ENCODE results near the gene AGL. TPM values are rescaled to one million over a fixed set of nuclear protein-coding genes. Genes with fewer than 3 reads are reported as not detected.
"Not testable (repeated sequence)": the region's sequence is repeated elsewhere in the genome, so short reads cannot be mapped to it uniquely, and the experiment has no call there.

AGL gene
- total RNA-seq, 1 donor from 2014 or later = 23.4 TPM

DNA sequence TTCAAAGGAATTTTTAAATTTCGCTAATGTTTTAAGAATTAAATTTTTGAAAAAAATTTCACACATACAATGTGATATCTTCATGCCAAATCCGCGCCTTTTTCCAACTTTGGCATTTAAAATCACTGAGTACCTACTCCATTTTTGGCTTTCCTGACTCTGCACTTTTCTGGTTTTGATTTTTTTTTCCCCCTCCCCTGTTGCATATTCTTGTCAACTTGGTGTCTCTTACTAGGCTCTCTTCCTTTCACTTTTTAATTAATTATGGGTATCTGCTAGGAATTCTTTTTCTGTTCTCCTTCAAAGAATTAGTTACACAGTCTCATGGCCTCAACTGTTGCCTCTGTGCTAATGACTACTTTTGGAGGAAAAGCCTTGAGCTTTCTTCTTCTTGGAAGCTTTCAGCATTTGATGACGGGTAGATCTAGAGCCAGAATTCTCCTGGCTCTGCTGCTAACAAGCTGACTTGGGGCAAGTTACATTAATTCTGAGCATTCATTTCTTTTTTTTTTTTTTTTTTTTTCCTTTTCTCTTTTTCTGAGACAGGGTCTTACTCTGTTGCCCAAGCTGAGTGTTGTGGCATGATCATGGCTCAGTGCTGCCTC lies 1.8 kb downstream of the AGL start:
- Histone ChIP-seq H3K36me3 (no peaks in the 10 kb centered on the region), H4K20me1 (ENCODE audit: low read depth) (no peaks in the 10 kb centered on the region), H3K4me1 (peaks cover 11% of the 10 kb centered on the region), H3K27ac (no peak overlapping the region), H3K27me3 (no peaks in the 10 kb centered on the region), H3K79me2 (ENCODE audit: low read depth) (peaks cover 11% of the 10 kb centered on the region), H3K9me3 (ENCODE audit: low read depth) (no peaks in the 10 kb centered on the region), H3K9ac (no peak overlapping the region), H2AFZ (replicated peaks) (no peak overlapping the region), H3K4me3 (peak overlapping the region; percentile 71), H3F3A (ENCODE audit: low read depth) (peaks cover 19% of the 10 kb centered on the region), H3K4me2 (peak overlapping the region; percentile 87)
- Mint-ChIP-seq H3K9me3 (peaks cover 4% of the 10 kb centered on the region), H3K4me3 (peak overlapping the region; percentile 61), H3K27ac (no peak overlapping the region), H3K36me3 (peaks cover 9% of the 10 kb centered on the region), H3K4me1 (peaks cover 21% of the 10 kb centered on the region), H3K27me3 (ENCODE audit: insufficient read depth, low read depth) (peaks cover 3% of the 10 kb centered on the region)
- DNase-seq (ENCODE audit: low spot score) = no peak
- TF ChIP-seq EZH2phosphoT487 (IDR thresholded peaks at IDR 0.05) (no peak), EZH2 (IDR thresholded peaks at IDR 0.05) (no peak)
- TF ChIP-seq, protein P1, sequence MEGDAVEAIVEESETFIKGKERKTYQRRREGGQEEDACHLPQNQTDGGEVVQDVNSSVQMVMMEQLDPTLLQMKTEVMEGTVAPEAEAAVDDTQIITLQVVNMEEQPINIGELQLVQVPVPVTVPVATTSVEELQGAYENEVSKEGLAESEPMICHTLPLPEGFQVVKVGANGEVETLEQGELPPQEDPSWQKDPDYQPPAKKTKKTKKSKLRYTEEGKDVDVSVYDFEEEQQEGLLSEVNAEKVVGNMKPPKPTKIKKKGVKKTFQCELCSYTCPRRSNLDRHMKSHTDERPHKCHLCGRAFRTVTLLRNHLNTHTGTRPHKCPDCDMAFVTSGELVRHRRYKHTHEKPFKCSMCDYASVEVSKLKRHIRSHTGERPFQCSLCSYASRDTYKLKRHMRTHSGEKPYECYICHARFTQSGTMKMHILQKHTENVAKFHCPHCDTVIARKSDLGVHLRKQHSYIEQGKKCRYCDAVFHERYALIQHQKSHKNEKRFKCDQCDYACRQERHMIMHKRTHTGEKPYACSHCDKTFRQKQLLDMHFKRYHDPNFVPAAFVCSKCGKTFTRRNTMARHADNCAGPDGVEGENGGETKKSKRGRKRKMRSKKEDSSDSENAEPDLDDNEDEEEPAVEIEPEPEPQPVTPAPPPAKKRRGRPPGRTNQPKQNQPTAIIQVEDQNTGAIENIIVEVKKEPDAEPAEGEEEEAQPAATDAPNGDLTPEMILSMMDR (IDR thresholded peaks at IDR 0.05) = no peak

DNA sequence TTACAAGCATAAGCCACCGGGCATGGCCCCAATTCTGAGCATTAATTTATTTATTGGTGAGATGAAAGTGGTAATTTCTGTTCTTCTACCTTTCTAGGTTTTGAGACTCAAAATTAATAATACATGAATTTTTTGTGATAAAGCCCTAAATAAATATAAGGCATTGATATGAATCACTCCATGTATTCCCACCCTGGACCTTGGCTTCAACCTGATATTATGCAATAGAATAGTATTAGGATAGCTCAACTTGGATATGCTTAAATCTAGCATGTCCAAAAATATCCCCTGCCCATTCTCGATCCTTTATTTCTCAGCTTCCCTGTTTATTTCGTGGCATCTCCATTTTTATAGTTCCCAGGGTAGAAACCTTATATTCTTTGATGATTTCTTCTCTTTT lies 2.5 kb downstream of the AGL start:
- H3K27me3 ChIP-seq = no peaks in the 10 kb centered on the region
- peaks cover 3% of the 10 kb centered on the region for H3K27me3 Mint-ChIP-seq (ENCODE audit: insufficient read depth, low read depth)

DNA sequence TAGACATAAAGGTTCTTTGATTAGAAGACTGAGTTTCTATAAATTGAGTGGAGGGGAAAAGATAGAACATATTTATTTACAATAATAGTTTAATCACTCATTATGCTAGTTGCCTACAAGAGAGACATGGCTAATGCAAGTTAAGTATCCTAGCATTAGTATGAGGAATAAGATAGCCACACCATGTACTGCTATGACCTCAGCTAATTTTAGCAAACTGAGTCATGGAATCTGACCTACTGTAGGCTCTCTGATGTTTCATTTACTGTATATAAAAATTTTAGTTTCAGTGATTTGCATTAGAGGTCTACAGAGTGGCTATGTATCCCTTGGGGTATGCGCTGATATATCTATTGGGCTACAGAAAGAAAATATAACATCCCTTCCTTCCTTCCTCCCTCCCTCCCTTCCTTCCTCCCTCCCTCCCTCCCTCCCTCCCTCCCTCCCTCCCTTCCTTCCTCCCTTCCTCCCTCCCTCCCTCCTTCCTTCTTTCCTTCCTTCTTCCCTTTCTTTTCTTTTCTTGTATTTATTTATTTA lies 5.8 kb downstream of the AGL start:
- H3K4me1 ChIP-seq = peaks cover 9% of the 10 kb centered on the region
- H3K9ac ChIP-seq = no peak overlapping the region
- no peak overlapping the region for H3K4me2 ChIP-seq
- peaks cover 4% of the 10 kb centered on the region for H3K9me3 Mint-ChIP-seq
- H3K27ac ChIP-seq = no peak overlapping the region
- peaks cover 3% of the 10 kb centered on the region for H3F3A ChIP-seq (ENCODE audit: low read depth)
- H2AFZ ChIP-seq (replicated peaks) = no peak overlapping the region
- no peak overlapping the region for H3K4me3 Mint-ChIP-seq
- no peaks in the 10 kb centered on the region for H4K20me1 ChIP-seq (ENCODE audit: low read depth)
- H3K4me3 ChIP-seq = no peak overlapping the region
- DNase-seq (ENCODE audit: low spot score) = no peak
- H3K9me3 ChIP-seq (ENCODE audit: low read depth) = no peaks in the 10 kb centered on the region
- H3K79me2 ChIP-seq (ENCODE audit: low read depth) = peaks cover 10% of the 10 kb centered on the region
- TF ChIP-seq, protein P1 (IDR thresholded peaks at IDR 0.05) = no peak
- TF ChIP-seq EZH2 (IDR thresholded peaks at IDR 0.05) (no peak), EZH2phosphoT487 (IDR thresholded peaks at IDR 0.05) (no peak)
- no peak overlapping the region for H3K27ac Mint-ChIP-seq
- no peaks in the 10 kb centered on the region for H3K27me3 ChIP-seq
- peaks cover 11% of the 10 kb centered on the region for H3K4me1 Mint-ChIP-seq
- H3K36me3 ChIP-seq = no peaks in the 10 kb centered on the region
- H3K36me3 Mint-ChIP-seq = peaks cover 7% of the 10 kb centered on the region
- peaks cover under 1% of the 10 kb centered on the region for H3K27me3 Mint-ChIP-seq (ENCODE audit: insufficient read depth, low read depth)

More for the DNA sequence above, 2.5 kb downstream of the AGL start:
- H3K27ac ChIP-seq = no peak overlapping the region
- no peak overlapping the region for H3K4me3 ChIP-seq
- H3F3A ChIP-seq (ENCODE audit: low read depth) = peaks cover 19% of the 10 kb centered on the region
- H3K9ac ChIP-seq = no peak overlapping the region
- no peak overlapping the region for H2AFZ ChIP-seq (replicated peaks)
- no peak for DNase-seq (ENCODE audit: low spot score)
- Mint-ChIP-seq H3K9me3 (peaks cover 4% of the 10 kb centered on the region), H3K4me1 (peaks cover 21% of the 10 kb centered on the region), H3K27ac (no peak overlapping the region), H3K4me3 (no peak overlapping the region), H3K36me3 (peaks cover 9% of the 10 kb centered on the region)
- TF ChIP-seq, protein P1 (IDR thresholded peaks at IDR 0.05) = no peak
- TF ChIP-seq EZH2phosphoT487 (IDR thresholded peaks at IDR 0.05) (no peak), EZH2 (IDR thresholded peaks at IDR 0.05) (no peak)
- H4K20me1 ChIP-seq (ENCODE audit: low read depth) = no peaks in the 10 kb centered on the region
- no peaks in the 10 kb centered on the region for H3K36me3 ChIP-seq
- no peaks in the 10 kb centered on the region for H3K9me3 ChIP-seq (ENCODE audit: low read depth)
- peaks cover 11% of the 10 kb centered on the region for H3K4me1 ChIP-seq
- H3K79me2 ChIP-seq (ENCODE audit: low read depth) = peaks cover 11% of the 10 kb centered on the region
- no peak overlapping the region for H3K4me2 ChIP-seq

DNA sequence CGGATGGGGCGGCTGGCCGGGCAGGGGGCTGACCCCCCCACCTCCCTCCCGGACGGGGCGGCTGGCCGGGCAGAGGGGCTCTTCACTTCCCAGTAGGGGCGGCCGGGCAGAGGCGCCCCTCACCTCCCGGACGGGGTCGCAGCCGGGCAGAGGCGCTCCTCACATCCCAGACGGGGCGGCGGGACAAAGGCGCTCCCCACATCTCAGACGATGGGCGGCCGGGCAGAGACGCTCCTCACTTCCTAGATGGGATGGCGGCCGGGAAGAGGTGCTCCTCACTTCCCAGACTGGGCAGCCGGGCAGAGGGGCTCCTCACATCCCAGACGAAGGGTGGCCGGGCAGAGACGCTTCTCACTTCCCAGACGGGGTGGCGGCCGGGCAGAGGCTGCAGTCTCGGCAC lies 6.9 kb downstream of the AGL start:
- H3K9me3 Mint-ChIP-seq; H3K4me1 ChIP-seq; H3K9ac ChIP-seq; H3K36me3 Mint-ChIP-seq; H4K20me1 ChIP-seq (ENCODE audit: low read depth); H3K27me3 Mint-ChIP-seq (ENCODE audit: insufficient read depth, low read depth); DNase-seq (ENCODE audit: low spot score); H3K79me2 ChIP-seq (ENCODE audit: low read depth); H3K4me1 Mint-ChIP-seq; H3K4me3 Mint-ChIP-seq; H3K4me2 ChIP-seq; H3K4me3 ChIP-seq; H3F3A ChIP-seq (ENCODE audit: low read depth); H2AFZ ChIP-seq (replicated peaks); H3K27ac Mint-ChIP-seq; H3K9me3 ChIP-seq (ENCODE audit: low read depth); H3K27me3 ChIP-seq; H3K27ac ChIP-seq; H3K36me3 ChIP-seq: not testable (repeated sequence)

Data from neural progenitor cell (in vitro differentiated cells).